ENCODE measurements around the gene MID1.
A peak's percentile ranks its signal among the peaks of the same experiment; 100 is the strongest.

The MID1 gene

GRCh38 chrX:10633722-10634121 is 13.3 kb upstream of the MID1 start (continued):
- TF ChIP-seq HIC1 (tag by site-specific recombination; IDR thresholded peaks at IDR 0.05) (0 out of 2 replicates have a peak, but pooled peaks have one; percentile 32), ZNF555 (tag by site-specific recombination; conservative IDR thresholded peaks at IDR 0.05) (no peak), ZNF121 (tag by site-specific recombination; IDR thresholded peaks at IDR 0.05) (no peak), ZNF777 (tag by site-specific recombination; IDR thresholded peaks at IDR 0.05; ENCODE audit: borderline replicate concordance) (no peak), ZNF324 (tag by site-specific recombination; IDR thresholded peaks at IDR 0.05) (no peak), REPIN1 (tag by site-specific recombination; IDR thresholded peaks at IDR 0.05; ENCODE audit: low read depth) (no peak), ZFHX2 (tag by site-specific recombination; conservative IDR thresholded peaks at IDR 0.05) (0 out of 2 replicates have a peak, but pooled peaks have one; percentile 18), REST (tag by site-specific recombination; IDR thresholded peaks at IDR 0.05) (no peak), ZNF629 (tag by site-specific recombination; IDR thresholded peaks at IDR 0.05) (peak; percentile 88), ZNF544 (tag by site-specific recombination; IDR thresholded peaks at IDR 0.05) (no peak), ZNF792 (tag by site-specific recombination; IDR thresholded peaks at IDR 0.05) (no peak), ZFP69B (tag by site-specific recombination; IDR thresholded peaks at IDR 0.05) (no peak), ZNF398 (tag by site-specific recombination; IDR thresholded peaks at IDR 0.05) (peak; percentile 71), GLI2 (tag by site-specific recombination; IDR thresholded peaks at IDR 0.05; ENCODE audit: borderline replicate concordance, low read depth) (no peak), TRIM28 (IDR thresholded peaks at IDR 0.05; ENCODE audit: borderline replicate concordance, low read length) (peak; percentile 82; the same call in 1 of the 2 replicates), ATF2 (tag by site-specific recombination; IDR thresholded peaks at IDR 0.05; ENCODE audit: low read depth) (peak; percentile 66; the same call in 1 of the 2 replicates), ZNF549 (tag by site-specific recombination; IDR thresholded peaks at IDR 0.05) (no peak), ZBTB20 (tag by site-specific recombination; IDR thresholded peaks at IDR 0.05) (no peak), ZNF214 (tag by site-specific recombination; IDR thresholded peaks at IDR 0.05; ENCODE audit: borderline replicate concordance) (no peak), ZNF366 (tag by site-specific recombination; conservative IDR thresholded peaks at IDR 0.05) (peak; percentile 42), ZNF394 (tag by site-specific recombination; IDR thresholded peaks at IDR 0.05; ENCODE audit: borderline replicate concordance) (no peak), ZNF354C (tag by site-specific recombination; IDR thresholded peaks at IDR 0.05; ENCODE audit: borderline replicate concordance, low read depth) (no peak), SCRT2 (tag by site-specific recombination; IDR thresholded peaks at IDR 0.05) (no peak), KLF16 (tag by site-specific recombination; IDR thresholded peaks at IDR 0.05) (no peak), ZNF654 (tag by site-specific recombination; IDR thresholded peaks at IDR 0.05; ENCODE audit: low read depth) (no peak), GFI1B (tag by site-specific recombination; IDR thresholded peaks at IDR 0.05) (no peak), KLF8 (tag by site-specific recombination; IDR thresholded peaks at IDR 0.05) (peak; percentile 39; the same call in 1 of the 2 replicates)
- TF ChIP-seq, protein P1, sequence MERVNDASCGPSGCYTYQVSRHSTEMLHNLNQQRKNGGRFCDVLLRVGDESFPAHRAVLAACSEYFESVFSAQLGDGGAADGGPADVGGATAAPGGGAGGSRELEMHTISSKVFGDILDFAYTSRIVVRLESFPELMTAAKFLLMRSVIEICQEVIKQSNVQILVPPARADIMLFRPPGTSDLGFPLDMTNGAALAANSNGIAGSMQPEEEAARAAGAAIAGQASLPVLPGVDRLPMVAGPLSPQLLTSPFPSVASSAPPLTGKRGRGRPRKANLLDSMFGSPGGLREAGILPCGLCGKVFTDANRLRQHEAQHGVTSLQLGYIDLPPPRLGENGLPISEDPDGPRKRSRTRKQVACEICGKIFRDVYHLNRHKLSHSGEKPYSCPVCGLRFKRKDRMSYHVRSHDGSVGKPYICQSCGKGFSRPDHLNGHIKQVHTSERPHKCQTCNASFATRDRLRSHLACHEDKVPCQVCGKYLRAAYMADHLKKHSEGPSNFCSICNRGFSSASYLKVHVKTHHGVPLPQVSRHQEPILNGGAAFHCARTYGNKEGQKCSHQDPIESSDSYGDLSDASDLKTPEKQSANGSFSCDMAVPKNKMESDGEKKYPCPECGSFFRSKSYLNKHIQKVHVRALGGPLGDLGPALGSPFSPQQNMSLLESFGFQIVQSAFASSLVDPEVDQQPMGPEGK (tag by site-specific recombination; IDR thresholded peaks at IDR 0.05): peak; percentile 59
- TF ChIP-seq, protein P2, sequence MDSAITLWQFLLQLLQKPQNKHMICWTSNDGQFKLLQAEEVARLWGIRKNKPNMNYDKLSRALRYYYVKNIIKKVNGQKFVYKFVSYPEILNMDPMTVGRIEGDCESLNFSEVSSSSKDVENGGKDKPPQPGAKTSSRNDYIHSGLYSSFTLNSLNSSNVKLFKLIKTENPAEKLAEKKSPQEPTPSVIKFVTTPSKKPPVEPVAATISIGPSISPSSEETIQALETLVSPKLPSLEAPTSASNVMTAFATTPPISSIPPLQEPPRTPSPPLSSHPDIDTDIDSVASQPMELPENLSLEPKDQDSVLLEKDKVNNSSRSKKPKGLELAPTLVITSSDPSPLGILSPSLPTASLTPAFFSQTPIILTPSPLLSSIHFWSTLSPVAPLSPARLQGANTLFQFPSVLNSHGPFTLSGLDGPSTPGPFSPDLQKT (IDR thresholded peaks at IDR 0.05; ENCODE audit: borderline replicate concordance, low read depth, low read length): no peak
